Ovary (tissue), 9 donors: Measurements from ENCODE around the gene CFAP20. TPM values are rescaled to one million over a fixed set of nuclear protein-coding genes. Genes with fewer than 3 reads are reported as not detected.

Experiments used
- DNase-seq, 5 donors: peaks; one replicate each; pipeline ENCODE4 v3.0.0-alpha.2; 2019 to 2020
- H3K27ac ChIP-seq, 2 donors: fragments of 200-600 bp; one replicate each; pipeline versions ENCODE4 v1.5.1 to v1.8.0; 2019 to 2022
- H3K27me3 ChIP-seq: fragments of 200-600 bp; one replicate; pipeline ENCODE4 v1.8.0; 2022
- H3K36me3 ChIP-seq: fragments of 200-600 bp; sonication (generic); one replicate; pipeline ENCODE4 v1.5.1; 2019
- H3K4me1 ChIP-seq: one replicate; pipeline ENCODE4 v1.8.1; 2013; ENCODE audit warnings: mild to moderate bottlenecking, moderate library complexity; ENCODE audit not compliant: insufficient read depth
- H3K4me3 ChIP-seq: fragments of 200-600 bp; sonication (generic); one replicate; pipeline ENCODE4 v1.5.1; 2017
- H3K9me3 ChIP-seq, 2 donors: fragments of 200-600 bp in 1 of 2; sonication (generic) in 1 of 2; one replicate each; pipeline versions ENCODE4 v1.5.1 to v1.8.1; 2013 to 2019; ENCODE audit warnings: mild to moderate bottlenecking in 1 of 2, moderate library complexity in 1 of 2
- CTCF ChIP-seq, 3 donors: fragments of 450-650 bp in 2 of 3; fragments of 200-600 bp in 1 of 3; IDR thresholded peaks; one replicate each; pipeline versions ENCODE4 v1.5.1 to v1.8.0; 2016 to 2022; ENCODE audit warnings: antibody characterized with exemption in 3 of 3, mild to moderate bottlenecking in 1 of 3
- EP300 ChIP-seq: sonication (generic); formaldehyde crosslinking; IDR thresholded peaks from one replicate; pipeline ENCODE4 v1.6.1; 2017; ENCODE audit warnings: antibody characterized with exemption
- POLR2A ChIP-seq: fragments of 450-650 bp; IDR thresholded peaks from one replicate; pipeline ENCODE4 v1.6.1; 2017; ENCODE audit warnings: antibody characterized with exemption, mild to moderate bottlenecking, moderate library complexity
- WGBS, 3 donors: extraction: QIAGEN DNeasy Blood & Tissue Kit in 1 of 3; methylation state at CpG; one replicate each; pipeline versions ENCODE4 v1.1.5 to v1.1.7; 2013 to 2017; 5-methylcytosine and 5-hydroxymethylcytosine counted together
- intact Hi-C, 4 donors: fragments of 100-400 bp; cut with DNase I; formaldehyde crosslinking; loops; one replicate each; pipeline versions ENCODE4 v1.11.0 to v1.15.1; 2022 to 2023
- polyA plus RNA-seq, 2 donors: library from polyadenylated mRNA; stranded (reverse); fragments of 200-250 nt in 1 of 2; fragments of 350-450 nt in 1 of 2; fragmentation: Illumina TruSeq in 1 of 2; extraction: RNeasy Lipid Tissue Mini Kit (QIAGEN cat#74804) in 1 of 2; gene quantifications; one replicate each; pipeline ENCODE4 v1.2.3, GENCODE V29; 2013 to 2014
- total RNA-seq, 7 donors: library from RNA; depleted of rRNA in 2 of 7; stranded (reverse); fragments of >200 nt in 2 of 7; fragmentation: NEBNext Ultra II Directional in 3 of 7; extraction: Animal tissue kit (Norgen Biotek cat#: 25700) in 3 of 7; gene quantifications; one replicate each; pipeline versions ENCODE4 v1.1.0 to v1.2.4, GENCODE V29; 2016 to 2023
- donor health status: DM: no; HTN: no; CAD: no; lungs with moderate emphysema.
- donor health status: DM: no; HTN: no; CAD: no.
- donor health status: Bipolar disorder and iron deficiency.
- donor health status: DM: yes; HTN: yes; CAD: no.
- donor health status: DM: no; HTN: no; CAD: no.
- donor health status: DM: yes; HTN: yes; CAD: no.

CFAP20 gene
- total and polyA plus RNA-seq, 9 donors = 20.5 to 44.7 (median 31.7) TPM

- no peaks in the 10 kb centered on the region for H3K36me3 ChIP-seq
- WGBS, 3 donors = 70 to 93% (median 71%) methylated on average over 3 of the region's 3 CpGs
Measured at GRCh38 chr16:58160855-58161254, 31.7 kb upstream of the CFAP20 start.

GRCh38 chr16:58158725-58159124 is 29.5 kb upstream of the CFAP20 start:
- 54 to 82% (median 75%) methylated on average over 3 of the region's 3 CpGs for WGBS, 3 donors
- intact Hi-C loops = no loop called here

More at GRCh38 chr16:58160855-58161254, 31.7 kb upstream of the CFAP20 start:
- H3K4me1 ChIP-seq = no peaks in the 10 kb centered on the region
- H3K4me3 ChIP-seq = no peak overlapping the region
- DNase-seq = no peak
- no peaks in the 10 kb centered on the region for H3K27me3 ChIP-seq
- no peaks in the 10 kb centered on the region for H3K9me3 ChIP-seq
- intact Hi-C loops = no loop called here
- H3K27ac ChIP-seq = no peak overlapping the region
- no peak for TF ChIP-seq POLR2A
- no peak for TF ChIP-seq EP300
- no peak for TF ChIP-seq CTCF (IDR thresholded peaks at IDR 0.05)

GRCh38 chr16:58157951-58158540 is 28.9 kb upstream of the CFAP20 start:
- no peaks in the 10 kb centered on the region for H3K9me3 ChIP-seq
- TF ChIP-seq POLR2A = no peak
- TF ChIP-seq CTCF (IDR thresholded peaks at IDR 0.05) = no peak
- no peak overlapping the region for H3K4me3 ChIP-seq
- H3K27ac ChIP-seq = no peak overlapping the region
- no peak for DNase-seq
- H3K27me3 ChIP-seq = no peaks in the 10 kb centered on the region
- H3K36me3 ChIP-seq = no peaks in the 10 kb centered on the region
- H3K4me1 ChIP-seq = no peaks in the 10 kb centered on the region
- intact Hi-C loops = no loop called here
- WGBS, 3 donors = 64 to 69% (median 66%) methylated on average over 29 of the region's 29 CpGs

More at GRCh38 chr16:58158725-58159124, 29.5 kb upstream of the CFAP20 start:
- TF ChIP-seq CTCF (IDR thresholded peaks at IDR 0.05) = no peak
- no peak for TF ChIP-seq EP300
- no peak for TF ChIP-seq POLR2A
- H3K27ac ChIP-seq = no peak overlapping the region
- no peak for DNase-seq
- H3K9me3 ChIP-seq = no peaks in the 10 kb centered on the region
- no peaks in the 10 kb centered on the region for H3K27me3 ChIP-seq
- H3K4me3 ChIP-seq = no peak overlapping the region
- H3K4me1 ChIP-seq = no peaks in the 10 kb centered on the region
- no peaks in the 10 kb centered on the region for H3K36me3 ChIP-seq

GRCh38 chr16:58157239-58157638 is 28.1 kb upstream of the CFAP20 start:
- H3K9me3 ChIP-seq = no peaks in the 10 kb centered on the region
- DNase-seq = no peak
- H3K4me1 ChIP-seq = no peaks in the 10 kb centered on the region
- H3K4me3 ChIP-seq = no peak overlapping the region
- TF ChIP-seq POLR2A (no peak), EP300 (no peak), CTCF (IDR thresholded peaks at IDR 0.05) (no peak)
- H3K27me3 ChIP-seq = no peaks in the 10 kb centered on the region
- no peaks in the 10 kb centered on the region for H3K36me3 ChIP-seq
- H3K27ac ChIP-seq = no peak overlapping the region
- 72 to 93% (median 79%) methylated on average over 2 of the region's 2 CpGs for WGBS, 3 donors
- intact Hi-C loops = no loop called here
